ENCODE data around the gene HIVEP1.

HIVEP1 gene

GRCh38 chr6:12024699-12025434, 12.8 kb downstream of the HIVEP1 start:
- DNase-seq (ENCODE audit: low read depth) = peak; percentile 51

DNA sequence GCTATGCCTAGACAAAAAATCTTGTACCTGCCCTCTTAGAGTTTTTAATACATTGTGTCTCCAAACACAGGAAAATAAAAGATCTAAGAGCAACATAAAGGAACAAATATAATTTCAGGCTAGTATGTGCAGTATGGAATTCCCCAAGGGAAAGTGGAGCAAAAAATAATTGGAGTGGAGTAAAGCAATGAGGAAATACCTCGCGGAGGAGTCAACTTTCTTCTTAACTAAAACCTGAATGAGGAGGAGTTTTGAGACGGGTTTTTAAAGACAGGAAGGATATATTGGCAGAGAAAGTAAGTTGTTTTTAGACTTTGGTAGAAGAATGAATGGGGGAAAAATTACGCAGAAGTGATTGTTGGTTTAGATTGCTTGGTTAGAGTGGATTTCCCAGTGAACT, 14.0 kb downstream of the HIVEP1 start:
- DNase-seq (ENCODE audit: low read depth) = peak; percentile 53

More at GRCh38 chr6:12024699-12025434, 12.8 kb downstream of the HIVEP1 start:
- TF ChIP-seq CTCF (IDR thresholded peaks at IDR 0.05; ENCODE audit: low read length, missing control alignments) = no peak
- no peak overlapping the region for H3K4me3 ChIP-seq (replicated peaks; ENCODE audit: low read depth, low read length)

GRCh38 chr6:12026833-12027232, 14.7 kb downstream of the HIVEP1 start:
- no peak overlapping the region for H3K4me3 ChIP-seq (replicated peaks; ENCODE audit: low read depth, low read length)
- DNase-seq (ENCODE audit: low read depth) = no peak
- TF ChIP-seq CTCF (IDR thresholded peaks at IDR 0.05; ENCODE audit: low read length, missing control alignments) = no peak

More for the DNA sequence above, 14.0 kb downstream of the HIVEP1 start:
- no peak for TF ChIP-seq CTCF (IDR thresholded peaks at IDR 0.05; ENCODE audit: low read length, missing control alignments)
- H3K4me3 ChIP-seq (replicated peaks; ENCODE audit: low read depth, low read length) = no peak overlapping the region

DNA sequence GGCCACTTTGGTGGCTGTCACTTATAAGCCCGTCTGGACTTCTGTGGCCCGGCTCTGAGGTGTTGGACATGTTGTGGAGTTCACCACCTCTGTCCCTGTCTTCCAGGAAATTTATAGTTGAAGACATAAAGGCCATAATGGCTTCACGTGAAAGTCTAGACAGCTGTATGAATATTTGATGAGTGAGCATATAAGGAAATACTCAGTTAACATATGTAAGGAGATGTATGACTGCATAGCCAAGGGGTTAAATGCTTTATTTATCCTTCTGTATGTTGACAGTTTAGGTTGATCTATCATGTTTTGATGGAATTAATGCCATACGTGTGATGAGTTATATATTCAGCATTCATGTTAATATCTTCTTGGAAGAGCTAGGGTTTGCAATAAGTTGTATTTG, 16.1 kb downstream of the HIVEP1 start:
- TF ChIP-seq CTCF (IDR thresholded peaks at IDR 0.05; ENCODE audit: low read length, missing control alignments) = no peak
- DNase-seq (ENCODE audit: low read depth) = no peak
- no peak overlapping the region for H3K4me3 ChIP-seq (replicated peaks; ENCODE audit: low read depth, low read length)

- DNase-seq (ENCODE audit: low read depth) = no peak
- TF ChIP-seq CTCF (IDR thresholded peaks at IDR 0.05; ENCODE audit: low read length, missing control alignments) = no peak
- no peak overlapping the region for H3K4me3 ChIP-seq (replicated peaks; ENCODE audit: low read depth, low read length)
Measured at GRCh38 chr6:12029979-12030737, 18.0 kb downstream of the HIVEP1 start.

GRCh38 chr6:12030993-12031550, 19.0 kb downstream of the HIVEP1 start:
- no peak for DNase-seq (ENCODE audit: low read depth)
- TF ChIP-seq CTCF (IDR thresholded peaks at IDR 0.05; ENCODE audit: low read length, missing control alignments) = no peak

More at GRCh38 chr6:12030993-12031550, 19.0 kb downstream of the HIVEP1 start:
- no peak overlapping the region for H3K4me3 ChIP-seq (replicated peaks; ENCODE audit: low read depth, low read length)

All from fibroblast of pulmonary artery (primary cell).